ENCODE measurements around the gene PIK3CB.
A peak's percentile ranks its signal among the peaks of the same experiment; 100 is the strongest.
"Not testable (repeated sequence)": the region's sequence is repeated elsewhere in the genome, so short reads cannot be mapped to it uniquely, and the experiment has no call there.

The PIK3CB gene

GRCh38 chr3:138675393-138675792 lies 159.3 kb downstream of the PIK3CB start:
- DNase-seq, result no peak

DNA sequence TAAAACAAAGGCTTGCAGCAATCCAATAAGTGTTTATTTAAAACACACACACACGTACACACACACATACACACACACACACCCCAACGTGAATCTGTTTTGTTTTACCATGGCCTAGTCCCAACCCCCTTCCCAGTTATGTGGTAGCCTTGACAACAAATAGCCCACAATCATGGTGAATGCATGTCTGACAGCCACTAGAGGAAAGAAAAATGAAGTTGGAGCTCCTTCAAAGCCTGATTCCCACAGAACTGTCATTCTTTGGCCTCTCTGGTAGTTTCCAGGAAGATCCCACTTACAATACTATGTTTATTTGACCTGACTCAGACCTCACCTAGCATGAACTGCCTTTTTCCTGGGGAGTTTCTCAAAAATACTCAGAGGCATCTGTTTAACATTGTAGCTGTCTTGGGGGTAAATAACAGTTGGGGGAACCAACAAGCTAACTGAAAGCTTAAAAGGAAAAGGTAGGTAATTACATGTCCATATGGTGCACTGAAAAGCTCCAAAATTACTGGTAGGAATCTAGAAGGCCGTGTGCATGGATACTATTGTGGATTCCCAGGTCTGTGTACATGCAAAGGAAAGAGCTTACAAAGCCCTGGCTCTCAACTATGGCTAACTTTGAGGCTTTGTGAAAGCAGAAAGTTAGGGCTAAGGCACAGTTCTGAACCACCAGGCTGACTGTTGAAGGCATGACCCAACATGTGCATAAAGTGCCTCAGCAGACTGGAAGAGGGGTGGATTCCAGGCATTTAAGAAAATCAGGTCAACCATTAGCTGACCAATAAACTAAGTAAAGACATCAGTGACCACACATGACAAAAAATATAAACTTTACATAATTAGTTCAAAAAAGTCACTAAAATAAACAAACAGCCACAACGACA lies 160.8 kb downstream of the PIK3CB start:
- no peak for DNase-seq

DNA sequence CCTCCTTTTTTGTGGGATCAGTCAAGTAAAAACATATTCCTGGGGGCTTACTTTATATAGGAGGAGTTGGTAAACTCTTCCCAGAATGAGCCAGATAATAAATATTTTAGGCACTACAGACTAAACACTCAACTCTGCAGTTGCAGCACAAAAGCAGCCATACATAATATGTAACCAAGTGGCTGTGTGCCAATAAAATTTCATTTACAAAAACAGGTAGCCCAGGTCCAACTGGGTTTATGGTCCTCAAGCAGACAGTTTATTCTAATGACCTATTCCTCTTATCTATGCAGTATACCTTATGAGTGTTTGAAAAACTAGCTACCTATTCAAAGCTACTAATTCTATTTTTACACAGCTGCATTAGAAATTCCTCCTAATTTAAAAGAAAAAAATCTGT lies 164.3 kb downstream of the PIK3CB start:
- DNase-seq, result no peak

GRCh38 chr3:138668107-138668506 lies 166.6 kb downstream of the PIK3CB start:
- DNase-seq, result no peak

DNA sequence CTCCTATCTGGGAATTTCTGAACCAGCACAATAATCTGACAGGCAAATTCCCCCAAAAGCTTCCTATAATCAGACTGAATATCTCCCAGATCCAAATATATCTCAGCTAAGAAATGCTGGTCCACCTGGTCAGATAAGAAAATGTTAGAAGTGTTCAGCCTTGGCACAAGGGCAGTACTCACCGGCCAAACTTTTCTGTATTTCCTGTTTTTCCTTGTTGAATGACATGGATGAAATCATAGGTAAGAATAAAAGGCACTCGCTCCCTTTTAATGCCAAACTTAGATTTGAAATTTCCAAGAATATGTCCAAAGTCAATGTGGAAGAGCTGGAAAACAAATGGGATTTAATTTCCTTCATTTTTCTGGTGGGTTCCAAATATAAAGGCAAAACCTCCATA lies 177.2 kb downstream of the PIK3CB start:
- DNase-seq, result no peak

DNA sequence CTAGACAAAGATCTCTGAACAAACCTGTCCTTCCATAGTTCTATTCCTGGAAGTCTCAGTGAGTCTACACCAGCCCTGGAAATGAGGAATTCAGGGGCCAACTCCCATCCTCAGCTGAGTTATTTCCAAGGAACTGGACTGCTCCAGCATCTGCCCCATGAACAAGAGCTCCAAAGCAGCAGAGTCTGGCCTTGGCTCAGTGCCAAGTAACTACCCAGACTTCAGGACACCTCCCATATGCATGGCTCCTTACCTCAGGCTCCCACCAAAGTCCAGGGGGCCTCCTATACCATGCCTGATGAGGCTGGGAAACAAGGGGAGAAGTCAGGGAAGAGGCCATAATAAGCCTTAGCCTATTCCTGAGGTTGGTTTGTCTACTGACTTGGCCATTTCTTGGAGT lies 181.2 kb downstream of the PIK3CB start:
- DNase-seq, result no peak

- DNase-seq, result no peak
These were observed 185.6 kb downstream of the PIK3CB start for GRCh38 chr3:138649134-138649533.

GRCh38 chr3:138646513-138646912 lies 188.2 kb downstream of the PIK3CB start:
- DNase-seq, result no peak

DNA sequence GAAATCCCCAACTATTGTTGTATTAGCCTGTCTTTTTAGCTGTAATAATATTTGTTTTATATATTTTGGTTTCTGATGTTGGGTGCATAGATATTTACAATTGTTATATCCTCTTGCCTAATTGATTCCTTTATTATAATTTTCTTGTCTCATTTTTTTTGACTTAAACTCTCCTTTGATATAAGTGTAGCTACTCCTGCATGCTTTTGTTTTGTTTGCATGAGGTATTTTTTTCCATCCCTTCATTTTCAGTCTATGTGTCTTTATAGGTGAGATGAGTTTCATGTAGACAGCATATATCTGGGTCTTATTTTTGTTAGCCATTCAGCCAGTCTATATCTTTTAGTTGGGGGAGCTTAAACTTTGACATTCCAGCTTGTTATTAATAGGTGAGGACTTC lies 188.7 kb downstream of the PIK3CB start:
- DNase-seq, result no peak

DNA sequence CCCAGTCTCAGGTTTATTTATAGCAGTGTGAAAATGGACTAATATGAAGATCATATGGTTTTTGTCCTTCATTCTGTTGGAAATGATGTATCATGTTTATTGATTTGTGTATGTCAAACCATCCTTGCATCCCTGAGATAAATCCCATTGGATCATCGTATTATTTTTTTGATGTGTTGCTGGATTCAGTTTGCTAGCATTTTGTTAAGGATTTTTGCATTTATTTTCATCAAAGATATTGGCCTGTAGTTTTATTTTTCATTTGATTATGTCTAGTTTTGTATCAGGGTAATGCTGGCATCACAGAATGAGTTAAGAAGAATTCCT lies 191.8 kb downstream of the PIK3CB start:
- DNase-seq, result no peak

DNA sequence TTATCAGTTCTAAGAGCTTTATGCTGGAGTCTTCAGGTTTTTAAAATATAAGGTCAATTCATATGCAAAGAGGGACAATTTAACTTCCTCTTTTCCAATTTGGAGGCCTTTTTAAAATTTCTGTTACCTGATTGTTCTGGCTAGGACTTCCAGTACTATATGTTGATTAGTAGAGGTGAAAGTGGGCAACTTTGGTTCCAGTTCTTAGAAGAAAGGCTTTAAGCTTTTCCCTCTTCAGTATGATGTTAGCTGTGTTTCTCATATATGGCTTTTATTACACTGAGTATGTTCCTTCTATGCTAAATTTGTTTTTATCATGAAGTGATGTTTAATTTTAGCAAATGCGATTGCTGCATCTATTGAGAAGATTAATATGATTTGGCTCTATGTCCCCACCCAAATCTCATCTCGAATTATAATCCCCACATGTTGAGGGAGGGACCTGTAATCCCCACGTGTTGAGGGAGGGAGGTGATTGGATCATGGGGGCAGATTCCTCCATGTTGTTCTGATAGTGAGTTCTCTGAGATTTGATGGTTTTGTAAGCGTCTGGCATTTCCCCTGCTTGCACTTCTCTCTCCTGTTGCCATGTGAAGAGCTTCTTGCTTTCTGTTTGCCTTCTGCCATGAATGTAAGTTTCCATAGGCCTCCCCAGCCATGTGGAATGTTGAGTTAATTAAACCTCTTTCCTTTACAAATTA lies 192.4 kb downstream of the PIK3CB start:
- DNase-seq, result no peak

DNA sequence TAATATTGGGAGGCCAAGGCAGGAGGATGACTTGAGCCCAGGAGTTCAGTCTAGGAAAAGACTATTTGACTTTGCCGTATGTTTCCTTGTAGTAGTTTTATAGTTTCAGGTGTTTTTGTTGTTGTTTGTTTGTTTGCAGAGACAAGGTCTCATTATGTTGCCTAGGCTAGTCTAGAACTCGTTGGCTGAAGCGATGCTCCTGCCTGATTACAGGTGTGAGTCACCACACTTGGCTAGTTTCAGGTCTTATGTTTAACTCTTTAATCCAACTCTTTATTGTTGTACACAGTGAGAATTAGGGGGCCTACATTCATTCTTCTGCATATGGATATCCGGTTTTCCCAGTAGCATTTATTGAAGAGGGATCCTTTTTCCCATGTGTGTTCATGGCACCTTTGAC lies 194.2 kb downstream of the PIK3CB start:
- DNase-seq, result no peak

DNA sequence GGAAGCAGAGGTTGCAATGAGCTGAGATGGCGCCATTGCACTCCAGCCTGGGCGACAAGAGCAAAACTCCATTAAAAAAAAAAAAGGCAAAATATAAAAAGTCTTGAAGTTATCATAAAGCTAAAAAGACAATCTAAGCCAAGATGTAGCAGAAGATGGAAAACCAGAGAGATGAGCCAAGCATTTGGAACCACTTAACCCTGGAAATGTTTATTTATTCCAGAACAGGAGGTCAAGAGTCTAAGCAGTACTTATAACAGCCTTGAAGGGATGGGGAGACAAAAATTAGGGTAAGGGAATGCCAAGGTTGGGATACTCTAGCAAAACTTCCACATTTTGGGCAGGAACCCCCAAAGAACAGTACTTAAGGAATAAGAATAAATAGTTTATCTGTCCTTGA lies 196.1 kb downstream of the PIK3CB start:
- DNase-seq, result no peak

GRCh38 chr3:138629526-138629925 lies 205.2 kb downstream of the PIK3CB start:
- DNase-seq, result no peak

DNA sequence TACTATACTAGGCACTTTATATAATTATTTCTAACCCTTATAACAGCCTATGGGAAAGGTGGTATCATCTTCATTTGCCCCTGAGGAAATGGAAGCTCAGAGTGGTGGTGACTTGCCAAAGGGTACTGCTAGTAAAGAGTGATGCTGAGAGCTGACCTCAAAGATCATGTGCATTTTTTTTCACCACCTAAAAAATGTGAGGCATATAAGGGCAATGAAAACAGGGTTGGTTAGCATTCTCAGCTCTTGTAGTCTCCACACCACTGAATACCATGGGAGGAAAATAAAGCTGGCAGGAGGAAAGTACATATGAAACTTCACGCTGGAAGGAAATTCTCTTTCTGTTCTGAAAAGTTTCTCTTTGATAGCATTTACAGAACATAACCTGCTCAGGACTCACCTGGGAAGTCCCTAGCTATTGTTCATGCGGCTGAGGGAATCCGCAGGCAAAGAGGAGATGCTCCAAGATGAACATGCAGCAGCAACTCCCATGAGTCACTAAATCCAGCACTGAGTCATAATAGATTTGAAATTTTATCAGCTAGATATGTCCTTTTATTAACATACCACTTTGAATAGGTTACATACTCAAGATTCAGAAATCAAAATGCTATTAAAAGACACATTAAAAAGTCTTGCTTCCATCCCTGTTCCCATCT lies 208.9 kb downstream of the PIK3CB start:
- no peak for DNase-seq

- no peak for DNase-seq
These were observed 210.2 kb downstream of the PIK3CB start for GRCh38 chr3:138624518-138624917.

GRCh38 chr3:138620431-138620830 lies 214.3 kb downstream of the PIK3CB start:
- no peak for DNase-seq

GRCh38 chr3:138615462-138615861 lies 219.3 kb downstream of the PIK3CB start:
- DNase-seq, result no peak

GRCh38 chr3:138609898-138610266 lies 224.8 kb downstream of the PIK3CB start:
- no peak for DNase-seq

DNA sequence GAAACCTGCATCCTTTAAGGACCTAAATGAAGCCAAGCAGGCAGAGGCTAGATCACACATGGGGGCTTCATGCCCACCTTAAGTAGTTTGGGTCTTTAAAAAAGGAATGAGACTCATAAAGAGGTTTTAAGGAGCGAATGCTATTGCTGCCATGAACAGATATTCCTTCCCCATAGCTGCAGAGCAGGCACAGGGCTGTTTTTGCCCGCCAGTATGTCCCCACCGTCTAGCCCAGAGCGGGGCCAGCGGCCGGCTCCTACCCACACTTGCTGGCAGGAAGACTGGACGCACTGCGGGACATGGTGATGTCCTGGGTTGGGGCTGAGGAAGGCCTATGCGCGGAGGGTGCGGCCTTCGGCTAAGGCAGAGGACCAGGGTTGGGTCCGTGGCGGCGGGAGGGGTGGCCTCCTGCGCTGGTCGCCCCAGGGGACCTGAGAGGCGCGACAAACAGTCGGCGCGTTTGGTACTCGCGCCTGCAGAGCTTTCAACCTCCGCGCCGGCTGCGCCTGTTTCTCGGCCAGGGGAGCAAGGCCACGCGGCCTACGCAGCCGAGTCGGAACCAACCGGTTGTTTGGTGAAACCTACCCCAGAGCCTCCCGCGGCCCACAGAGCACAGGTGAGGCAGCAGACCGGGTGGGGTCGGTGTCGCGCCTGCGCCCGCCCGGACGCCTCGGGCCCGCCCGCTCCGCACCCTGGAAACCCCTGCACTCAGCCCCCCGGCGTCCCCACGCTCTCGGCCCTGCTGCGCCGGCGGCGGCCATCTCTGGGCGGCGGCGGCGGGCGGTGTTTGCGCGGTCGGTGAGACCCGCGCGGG lies 226.2 kb downstream of the PIK3CB start, which contains the start of gene FAIM:
Gene FAIM, plus strand, starts transcription at position 450 of the 814 bp plus-strand sequence. CDS start 10,956 bp downstream, outside the sequence.
- peak; percentile 86 for DNase-seq

DNA sequence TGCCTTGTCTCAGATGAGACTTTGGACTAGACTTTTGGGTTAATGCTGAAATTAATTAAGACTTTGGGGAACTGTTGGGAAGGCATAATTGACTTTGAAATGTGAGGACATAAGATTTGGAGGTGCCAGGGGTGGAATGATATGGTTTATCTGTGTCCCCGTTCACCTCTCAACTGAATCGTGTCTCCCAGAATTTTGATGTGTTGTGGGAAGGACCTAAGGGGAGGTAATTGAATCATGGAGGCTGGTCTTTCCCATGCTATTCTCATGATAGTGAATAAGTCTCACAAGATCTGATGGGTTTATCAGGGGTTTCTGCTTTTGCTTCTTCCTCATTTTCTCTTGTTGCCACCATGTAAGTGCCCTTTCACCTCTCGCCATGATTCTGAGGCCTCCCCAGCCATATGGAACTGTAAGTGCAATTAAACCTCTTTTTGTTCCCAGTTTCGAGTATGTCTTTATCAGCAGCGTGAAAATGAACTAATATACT lies 230.6 kb downstream of the PIK3CB start:
- DNase-seq, result not testable (repeated sequence)
